Mucosa of stomach (tissue), 1 donor: ENCODE results near the gene SPDEF.

Experiments used
- H3K27me3 ChIP-seq: one replicate; pipeline ENCODE4 v1.7.0; 2013; ENCODE audit warnings: mild to moderate bottlenecking, low read length; ENCODE audit not compliant: control insufficient read depth, insufficient read depth
- H3K36me3 ChIP-seq: one replicate; pipeline ENCODE4 v1.7.0; 2013; ENCODE audit warnings: low read length; ENCODE audit not compliant: control insufficient read depth, insufficient read depth
- H3K4me1 ChIP-seq: one replicate; pipeline ENCODE4 v1.7.0; 2013; ENCODE audit warnings: mild to moderate bottlenecking, low read length; ENCODE audit not compliant: control insufficient read depth, insufficient read depth
- H3K4me3 ChIP-seq: one replicate; pipeline ENCODE4 v1.7.0; 2013; ENCODE audit warnings: low read length
- H3K9ac ChIP-seq: one replicate; pipeline ENCODE4 v1.7.0; 2013; ENCODE audit warnings: mild to moderate bottlenecking, low read length, moderate library complexity
- H3K9me3 ChIP-seq: one replicate; pipeline ENCODE4 v1.7.0; 2013; ENCODE audit warnings: mild to moderate bottlenecking, low read length, moderate library complexity; ENCODE audit not compliant: control insufficient read depth
- donor health status: Pancreatic carcinoma.

Gene SPDEF

DNA sequence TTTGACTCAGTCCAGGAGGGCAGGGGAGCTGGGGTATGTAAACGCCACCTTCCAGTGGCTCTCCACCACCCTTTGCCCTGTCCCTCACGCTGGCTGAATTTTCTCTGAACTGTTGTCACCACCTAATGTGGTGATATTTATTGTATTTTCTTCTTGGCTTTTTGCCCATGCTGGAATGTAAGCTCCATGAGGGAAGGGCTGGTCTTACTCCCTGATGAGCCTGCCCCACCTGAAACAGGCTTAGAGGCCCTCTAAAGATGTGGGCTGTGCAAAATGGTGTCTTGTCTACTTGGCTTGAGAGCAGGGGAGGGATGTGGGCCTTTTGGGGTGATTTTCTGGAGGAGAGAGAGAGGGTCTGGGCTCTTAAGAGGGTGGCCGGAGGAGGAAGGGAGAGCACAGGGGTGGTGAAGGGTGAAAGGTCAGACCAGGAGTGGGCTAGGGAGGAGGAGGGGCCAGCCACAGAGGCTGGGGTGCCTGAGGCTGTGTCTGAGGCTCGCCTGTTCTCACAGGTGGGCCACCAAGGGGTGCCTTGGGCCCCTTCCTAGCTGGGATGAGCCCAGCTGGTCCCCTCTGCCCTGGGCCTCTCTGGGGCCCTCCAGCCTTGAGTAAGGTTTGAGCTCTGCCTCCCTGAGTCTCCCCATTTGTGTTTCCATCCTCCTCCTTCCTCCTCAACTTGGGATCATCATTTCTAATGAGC is 37.3 kb downstream of the SPDEF start:
- no peak overlapping the region for H3K4me3 ChIP-seq
- H3K4me1 ChIP-seq = no peaks in the 10 kb centered on the region
- peaks cover 18% of the 10 kb centered on the region for H3K27me3 ChIP-seq
- H3K9ac ChIP-seq = no peak overlapping the region
- H3K9me3 ChIP-seq = no peaks in the 10 kb centered on the region
- no peaks in the 10 kb centered on the region for H3K36me3 ChIP-seq

DNA sequence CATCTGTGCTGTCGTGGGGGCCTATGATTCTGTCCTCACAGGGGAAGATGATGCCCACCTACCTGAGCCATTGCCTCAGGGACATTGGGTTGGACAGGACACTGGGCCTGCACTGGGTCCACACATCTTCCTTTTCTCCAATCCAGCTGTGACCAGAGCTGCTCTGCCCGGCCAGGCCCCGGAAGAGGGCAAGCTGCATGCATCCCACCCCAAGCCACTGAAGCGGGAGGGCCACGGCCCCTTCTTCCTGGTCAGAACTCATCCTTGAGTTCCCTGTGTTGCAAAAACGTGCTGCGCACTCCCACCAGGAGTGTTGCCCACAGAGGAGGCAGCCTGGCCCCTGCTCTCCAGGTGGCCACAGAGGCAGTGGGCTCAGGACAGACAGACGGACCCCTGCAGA is 38.2 kb downstream of the SPDEF start:
- H3K4me3 ChIP-seq = no peak overlapping the region
- H3K4me1 ChIP-seq = no peaks in the 10 kb centered on the region
- H3K9ac ChIP-seq = no peak overlapping the region
- no peaks in the 10 kb centered on the region for H3K9me3 ChIP-seq
- H3K36me3 ChIP-seq = no peaks in the 10 kb centered on the region
- H3K27me3 ChIP-seq = peaks cover 22% of the 10 kb centered on the region

DNA sequence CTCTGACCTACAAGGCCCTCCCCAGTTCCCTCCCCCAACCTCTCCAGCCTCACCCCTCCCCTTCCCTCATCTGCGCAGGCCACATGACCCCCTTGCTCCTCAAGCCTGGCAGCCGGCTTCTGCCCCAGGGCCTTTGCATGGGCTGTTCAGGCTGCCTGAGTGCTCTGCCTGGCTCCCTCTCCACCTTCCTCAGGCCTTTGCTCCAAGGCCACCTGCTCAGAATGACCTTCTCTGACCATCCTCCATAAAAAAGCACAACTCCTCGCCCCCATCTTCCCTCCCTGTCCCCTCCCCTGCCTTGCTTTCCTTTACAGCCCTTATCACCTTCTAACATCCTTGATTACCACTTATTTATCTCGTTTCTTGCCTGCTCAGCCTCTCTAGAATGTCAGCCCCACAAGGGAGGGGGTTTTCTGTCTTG is 38.7 kb downstream of the SPDEF start:
- peaks cover 22% of the 10 kb centered on the region for H3K27me3 ChIP-seq
- no peaks in the 10 kb centered on the region for H3K36me3 ChIP-seq
- H3K4me3 ChIP-seq = no peak overlapping the region
- no peak overlapping the region for H3K9ac ChIP-seq
- no peaks in the 10 kb centered on the region for H3K9me3 ChIP-seq
- H3K4me1 ChIP-seq = no peaks in the 10 kb centered on the region

DNA sequence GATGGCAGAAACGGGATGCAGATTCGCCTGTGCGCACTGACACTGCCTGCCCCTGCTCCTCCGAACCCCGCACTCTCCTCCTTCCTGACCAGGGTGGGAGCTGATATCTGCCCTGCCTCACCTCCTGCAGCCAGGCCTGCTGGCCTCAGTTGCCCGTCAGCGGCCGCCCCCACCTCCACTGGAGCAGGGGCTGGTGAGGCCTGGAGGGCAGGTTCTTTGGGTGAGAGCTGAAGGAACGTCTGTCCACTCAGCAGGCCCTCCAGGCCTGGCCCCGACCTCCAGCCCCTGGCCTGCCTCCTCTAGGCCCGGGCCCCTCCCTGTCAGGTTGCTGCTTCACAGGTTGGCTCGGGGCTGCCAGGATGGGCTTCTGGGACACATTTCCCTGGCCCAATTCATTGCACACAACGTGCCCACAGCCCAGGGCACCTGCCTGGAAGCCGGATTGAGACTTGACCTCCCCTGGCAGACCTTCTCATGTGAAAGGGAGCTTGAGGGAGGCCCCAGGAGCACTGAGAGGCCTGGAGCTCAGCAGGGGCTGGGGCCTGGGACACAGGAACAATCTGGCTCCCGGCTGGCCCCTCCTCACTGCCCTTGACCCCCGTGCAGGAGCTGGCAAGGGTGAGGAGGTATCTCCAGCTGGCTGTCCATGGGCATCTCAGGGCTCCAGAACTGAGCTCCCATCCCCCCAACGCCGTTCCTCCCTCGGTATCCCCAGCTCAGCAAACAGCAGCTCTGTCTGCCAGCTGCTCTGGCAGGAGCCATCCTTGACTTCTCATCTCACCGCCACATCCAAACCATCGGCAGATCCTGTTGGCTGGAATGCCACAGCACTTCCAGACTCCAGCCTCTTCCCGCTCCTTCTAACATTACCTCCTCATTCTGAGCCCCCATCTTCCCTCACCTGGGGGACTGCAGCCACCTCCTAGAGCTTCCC is 39.5 kb downstream of the SPDEF start:
- Histone ChIP-seq H3K27me3 (peaks cover 19% of the 10 kb centered on the region), H3K4me3 (no peak overlapping the region), H3K4me1 (no peaks in the 10 kb centered on the region), H3K9ac (no peak overlapping the region), H3K36me3 (no peaks in the 10 kb centered on the region), H3K9me3 (no peaks in the 10 kb centered on the region)

DNA sequence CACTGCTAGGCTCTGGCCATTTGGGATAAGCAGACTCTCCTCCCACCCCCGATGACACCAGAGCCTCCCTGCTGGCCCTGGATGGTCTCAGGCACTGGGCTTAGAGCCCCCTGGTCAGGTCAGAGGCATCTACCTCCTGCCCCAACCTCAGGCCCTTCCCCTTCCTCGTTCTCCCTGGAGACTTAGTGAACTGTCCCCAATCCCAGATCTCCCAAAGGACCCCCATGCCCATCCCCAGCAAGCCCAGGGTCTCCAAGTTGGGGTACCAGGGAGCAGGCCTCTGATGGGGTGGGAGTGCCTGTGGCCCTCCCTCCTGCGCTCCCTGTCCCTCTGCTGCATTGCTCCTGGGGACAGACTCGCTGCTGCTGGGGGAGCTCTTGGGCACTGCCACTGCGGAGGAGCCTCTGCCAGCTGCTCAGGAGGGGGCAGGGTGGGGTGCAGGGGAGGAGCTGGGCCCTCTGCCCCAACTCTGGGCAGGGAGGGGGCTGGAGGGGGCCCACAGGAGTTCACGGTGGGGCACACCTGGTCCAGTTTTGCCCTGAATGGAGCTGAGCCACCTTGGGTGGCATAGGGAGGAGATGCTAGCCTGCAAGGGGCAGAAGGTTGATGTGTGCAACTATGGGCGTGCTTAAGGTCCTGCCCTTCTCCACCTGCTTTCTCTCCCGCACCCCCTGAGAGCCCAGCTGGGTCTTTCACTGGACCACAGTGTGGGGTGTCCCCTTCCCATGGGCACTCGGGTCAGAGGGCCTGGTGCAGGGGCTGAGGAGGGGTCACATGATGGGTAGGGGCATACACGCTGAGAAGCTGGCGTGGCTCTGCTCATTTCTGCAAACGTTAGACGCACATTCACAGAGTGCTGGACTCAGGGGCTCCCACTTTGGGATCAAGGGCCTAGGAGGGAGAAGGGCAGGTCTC is 40.4 kb downstream of the SPDEF start:
- no peaks in the 10 kb centered on the region for H3K9me3 ChIP-seq
- H3K4me1 ChIP-seq = no peaks in the 10 kb centered on the region
- H3K4me3 ChIP-seq = no peak overlapping the region
- H3K36me3 ChIP-seq = no peaks in the 10 kb centered on the region
- H3K9ac ChIP-seq = no peak overlapping the region
- peaks cover 19% of the 10 kb centered on the region for H3K27me3 ChIP-seq

DNA sequence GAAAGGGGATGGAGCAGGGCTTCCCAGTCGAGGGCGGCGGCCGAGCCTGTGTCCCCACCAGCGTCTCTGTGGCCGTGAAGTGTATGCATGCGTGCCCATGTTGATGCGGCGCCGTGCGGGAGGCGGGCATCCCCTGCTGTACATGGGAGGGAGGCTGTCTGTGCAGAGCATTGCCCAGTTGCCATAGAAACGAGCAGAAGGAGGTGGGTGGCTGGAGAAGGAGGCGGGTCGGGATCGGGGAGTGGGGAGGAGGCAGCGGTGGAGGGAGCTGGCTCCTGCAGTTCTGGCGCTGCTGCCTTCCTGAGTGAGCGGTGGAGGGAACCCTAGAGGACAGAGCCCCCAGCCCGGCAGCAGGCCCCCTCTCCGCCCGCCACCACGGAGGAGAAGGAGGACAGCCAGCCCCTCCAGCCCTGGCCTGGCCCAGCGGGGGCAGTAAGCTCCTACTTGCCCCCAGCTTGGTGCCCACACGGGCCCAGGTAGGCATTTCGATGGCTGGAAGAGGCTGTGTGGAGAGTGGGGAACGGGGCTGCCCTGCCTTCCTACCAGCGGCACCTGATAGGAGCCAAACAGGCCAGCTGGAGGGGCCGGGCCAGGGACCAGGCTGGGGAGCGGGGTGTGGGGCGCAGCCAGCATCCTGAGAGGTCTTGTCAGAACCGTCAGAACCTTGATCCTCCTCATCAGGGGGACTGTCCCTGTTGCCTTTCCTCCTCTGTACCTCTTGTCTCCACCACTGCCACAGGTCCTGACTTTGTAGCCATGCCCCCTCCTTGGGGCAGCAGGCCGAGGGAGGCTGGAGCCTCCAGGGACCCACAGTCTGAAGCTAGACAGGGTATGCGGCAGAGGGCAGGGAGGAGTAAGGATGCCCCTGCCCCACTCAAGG is 41.3 kb downstream of the SPDEF start:
- H3K4me3 ChIP-seq = no peak overlapping the region

DNA sequence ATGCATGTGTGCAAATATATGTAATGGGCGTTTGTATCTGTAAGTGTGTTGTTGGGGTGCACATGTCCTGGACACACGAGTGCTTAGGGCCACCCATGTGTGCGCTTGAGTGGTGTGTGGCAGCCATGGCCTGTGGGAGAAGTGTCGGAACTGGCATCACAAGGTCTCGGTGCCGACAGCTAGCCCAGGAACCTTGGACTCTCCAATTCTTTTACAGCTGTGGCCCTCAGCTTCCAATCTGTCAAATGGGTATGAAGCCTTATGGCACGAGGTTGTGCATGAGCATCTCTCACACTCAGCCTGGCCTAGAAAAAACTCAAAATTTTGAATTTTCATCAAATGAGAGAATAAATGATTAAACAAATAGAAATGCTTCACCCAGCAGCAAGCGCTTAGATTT is 42.0 kb downstream of the SPDEF start:
- Histone ChIP-seq H3K27me3 (peaks cover 19% of the 10 kb centered on the region), H3K9ac (no peak overlapping the region), H3K4me3 (no peak overlapping the region), H3K36me3 (no peaks in the 10 kb centered on the region), H3K9me3 (no peaks in the 10 kb centered on the region), H3K4me1 (no peaks in the 10 kb centered on the region)

More for the DNA sequence above, 41.3 kb downstream of the SPDEF start:
- H3K9ac ChIP-seq = no peak overlapping the region
- H3K4me1 ChIP-seq = no peaks in the 10 kb centered on the region
- peaks cover 19% of the 10 kb centered on the region for H3K27me3 ChIP-seq
- H3K9me3 ChIP-seq = no peaks in the 10 kb centered on the region
- no peaks in the 10 kb centered on the region for H3K36me3 ChIP-seq

DNA sequence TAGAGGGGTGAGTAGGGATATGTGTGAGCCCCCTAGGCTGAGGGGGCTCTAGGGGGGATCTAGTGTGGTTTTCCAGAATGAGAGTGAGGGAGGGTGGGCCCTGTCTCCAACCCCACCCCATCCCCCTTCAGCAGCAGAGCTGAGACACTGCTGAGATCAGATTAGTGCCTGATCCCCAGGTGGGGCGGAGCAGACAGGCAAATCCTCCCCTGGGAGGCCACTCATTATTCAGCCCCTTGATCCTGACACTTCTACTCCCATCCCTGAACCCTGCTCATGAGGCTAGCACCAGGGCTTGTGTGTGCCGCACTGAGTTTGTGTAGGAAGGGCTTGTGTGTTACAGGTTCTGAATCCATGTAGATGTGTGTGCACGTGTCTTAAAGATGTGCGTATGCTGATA is 42.5 kb downstream of the SPDEF start:
- H3K9me3 ChIP-seq = no peaks in the 10 kb centered on the region

DNA sequence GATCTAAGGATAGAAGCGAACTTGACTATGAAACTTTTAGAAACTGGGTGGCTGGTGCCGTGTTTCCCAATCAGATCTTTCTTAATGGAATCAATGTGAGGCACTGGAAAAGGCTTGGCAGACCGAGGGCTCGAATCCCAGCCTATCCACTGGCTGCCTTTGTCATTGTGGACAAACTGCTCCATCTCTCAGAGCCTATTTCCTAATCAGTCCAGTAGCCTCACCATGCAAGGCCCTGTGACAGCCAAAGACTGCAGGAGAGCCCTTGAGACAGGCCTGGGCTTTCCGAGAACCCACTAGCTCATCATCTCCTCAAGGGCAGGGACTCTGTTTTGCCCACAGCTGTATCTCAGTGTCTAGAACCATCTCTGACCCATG is 43.4 kb downstream of the SPDEF start:
- Histone ChIP-seq H3K4me3 (no peak overlapping the region), H3K27me3 (peaks cover 19% of the 10 kb centered on the region), H3K9ac (no peak overlapping the region), H3K4me1 (no peaks in the 10 kb centered on the region), H3K36me3 (no peaks in the 10 kb centered on the region), H3K9me3 (no peaks in the 10 kb centered on the region)

More for the DNA sequence above, 42.5 kb downstream of the SPDEF start:
- Histone ChIP-seq H3K36me3 (no peaks in the 10 kb centered on the region), H3K4me1 (no peaks in the 10 kb centered on the region), H3K9ac (no peak overlapping the region), H3K4me3 (no peak overlapping the region), H3K27me3 (peaks cover 19% of the 10 kb centered on the region)

DNA sequence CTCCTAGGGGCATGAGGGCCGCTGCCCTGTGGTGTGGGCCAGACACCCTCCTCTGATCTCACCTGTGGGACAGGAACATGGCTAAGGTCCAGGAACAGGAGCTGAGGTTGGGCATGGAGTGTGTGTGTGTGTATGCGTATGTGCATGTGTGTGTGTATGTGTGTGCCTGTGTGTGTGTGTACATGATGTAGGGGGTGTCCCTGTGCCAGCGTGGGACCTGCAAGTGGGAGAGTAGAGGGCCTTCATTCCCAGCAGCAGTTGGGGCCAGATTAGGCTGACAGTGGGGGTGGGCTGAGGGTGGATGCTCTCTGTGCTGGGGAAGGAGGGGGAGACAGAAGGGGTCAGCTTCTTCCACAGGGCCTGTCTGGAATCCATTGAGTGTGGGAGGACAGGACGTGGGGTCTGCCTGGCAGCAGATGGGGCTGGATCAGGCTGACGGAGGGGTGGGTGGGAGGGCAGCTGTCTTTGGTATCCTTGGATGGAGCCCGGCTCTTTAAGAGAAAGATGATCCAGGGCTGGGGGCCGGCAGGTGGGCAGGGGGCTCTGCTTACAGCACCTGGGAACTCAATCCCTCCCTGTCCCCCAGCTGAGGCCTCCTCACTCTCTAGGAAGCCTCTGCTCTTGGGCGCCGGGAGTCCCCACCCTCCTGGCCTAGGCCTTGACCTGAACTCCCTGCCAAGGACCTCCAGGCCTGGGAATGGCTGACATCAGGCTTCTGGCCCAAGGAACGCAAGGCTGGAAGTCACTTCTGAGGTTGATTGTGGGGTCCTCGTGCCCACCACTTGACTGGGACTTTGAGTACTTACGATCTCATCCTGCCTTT is 44.0 kb downstream of the SPDEF start:
- no peaks in the 10 kb centered on the region for H3K36me3 ChIP-seq
- peaks cover 19% of the 10 kb centered on the region for H3K27me3 ChIP-seq
- H3K4me1 ChIP-seq = no peaks in the 10 kb centered on the region
- no peak overlapping the region for H3K9ac ChIP-seq
- no peaks in the 10 kb centered on the region for H3K9me3 ChIP-seq
- no peak overlapping the region for H3K4me3 ChIP-seq
